Right lung (tissue), 10 donors: ENCODE results near the gene PANK2. TPM values are rescaled to one million over a fixed set of nuclear protein-coding genes. Genes with fewer than 3 reads are reported as not detected.
"Not testable (repeated sequence)": the region's sequence is repeated elsewhere in the genome, so short reads cannot be mapped to it uniquely, and the experiment has no call there.

ENCODE experiments used
- DNase-seq, 2 donors: peaks; one replicate each; pipeline ENCODE4 v3.0.0-alpha.2; 2013
- long read RNA-seq, 8 donors: transcript quantifications; one replicate each; lab custom pipeline, GENCODE V29; 2026
- polyA plus RNA-seq, 5 donors: library from polyadenylated mRNA; unstranded; fragments of 120-200 nt; gene quantifications; one replicate each; pipeline versions ENCODE4 v1.2.1 to v1.2.3, GENCODE V29; 2013; ENCODE audit warnings: inconsistent platforms in 1 of 5, low replicate concordance in 1 of 5; ENCODE audit not compliant: insufficient read length in 5 of 5, insufficient read depth in 1 of 5

PANK2 gene
- 10 to 100 TPM; 32.8 to 38.6 (median 37.0) TPM for polyA plus RNA-seq
- long read RNA-seq, donor 1, transcript PANK2-210 (1 exons, 661 nt), result major isoform, 15 of 29 reads
- long read RNA-seq, donor 1, transcript PANK2-202 (7 exons, 1,843 nt), result minor isoform, 10 of 29 reads
- long read RNA-seq, donor 1, partial matches to known transcripts, result 0 of 29 reads
- long read RNA-seq, donor 1, other reads (novel, unspliced or antisense), result 0 of 29 reads
- long read RNA-seq, donor 2, full-length matches to known transcripts, result 22 of 22 reads
- long read RNA-seq, donor 2, partial matches to known transcripts, result 0 of 22 reads
- long read RNA-seq, donor 2, other reads (novel, unspliced or antisense), result 0 of 22 reads
- long read RNA-seq, donor 3, transcript PANK2-201 (7 exons, 2,280 nt), result minor isoform, 7 of 35 reads
- long read RNA-seq, donor 3, transcript PANK2-210 (1 exons, 661 nt), result major isoform, 18 of 35 reads
- long read RNA-seq, donor 3, partial matches to known transcripts, result 5 of 35 reads
- long read RNA-seq, donor 3, other reads (novel, unspliced or antisense), result 0 of 35 reads
- long read RNA-seq, donor 4, transcript PANK2-210 (1 exons, 661 nt), result major isoform, 11 of 16 reads
- long read RNA-seq, donor 4, partial matches to known transcripts, result 0 of 16 reads
- long read RNA-seq, donor 4, other reads (novel, unspliced or antisense), result 0 of 16 reads
- long read RNA-seq, donor 5, transcript PANK2-201 (7 exons, 2,280 nt), result minor isoform, 7 of 52 reads
- long read RNA-seq, donor 5, transcript PANK2-210 (1 exons, 661 nt), result major isoform, 32 of 52 reads
- long read RNA-seq, donor 5, transcript PANK2-202 (7 exons, 1,843 nt), result minor isoform, 5 of 52 reads
- long read RNA-seq, donor 5, partial matches to known transcripts, result 7 of 52 reads
- long read RNA-seq, donor 5, other reads (novel, unspliced or antisense), result 0 of 52 reads
- long read RNA-seq, donor 6, transcript PANK2-210 (1 exons, 661 nt), result major isoform, 22 of 43 reads
- long read RNA-seq, donor 6, transcript PANK2-202 (7 exons, 1,843 nt), result minor isoform, 5 of 43 reads
- long read RNA-seq, donor 6, partial matches to known transcripts, result 5 of 43 reads
- long read RNA-seq, donor 6, other reads (novel, unspliced or antisense), result 7 of 43 reads
- long read RNA-seq, donor 7, transcript PANK2-210 (1 exons, 661 nt), result major isoform, 27 of 49 reads
- long read RNA-seq, donor 7, partial matches to known transcripts, result 0 of 49 reads
- long read RNA-seq, donor 7, other reads (novel, unspliced or antisense), result 17 of 49 reads
- long read RNA-seq, donor 8, partial matches to known transcripts, result 0 of 6 reads
- long read RNA-seq, donor 8, other reads (novel, unspliced or antisense), result 0 of 6 reads

- peak; percentile 99 for DNase-seq
Observed at GRCh38 chr20:3888622-3889488, at the start of gene PANK2. Gene PANK2 (plus strand): TSS chr20:3889387.

DNA sequence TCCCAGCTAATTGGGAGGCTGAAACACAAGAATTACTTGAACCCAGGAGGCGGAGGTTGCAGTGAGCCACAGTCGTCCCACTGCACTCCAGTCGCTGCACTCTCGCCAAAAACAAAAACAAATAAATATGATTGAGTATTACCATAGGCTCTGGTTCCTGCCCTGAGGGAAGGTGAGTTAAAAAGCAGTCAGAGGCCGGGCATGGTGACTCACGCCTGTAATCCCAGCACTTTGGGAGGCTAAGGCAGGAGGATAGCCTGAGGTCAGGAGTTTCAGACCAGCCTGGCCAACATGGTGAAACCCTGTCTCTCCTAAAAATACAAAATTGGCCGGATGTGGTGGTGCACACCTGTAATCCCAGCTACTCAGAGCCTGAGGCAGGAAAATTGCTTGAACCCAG lies 49.0 kb upstream of the PANK2 start:
- DNase-seq, result not testable (repeated sequence)

GRCh38 chr20:3842348-3842930 lies 46.7 kb upstream of the PANK2 start:
- no peak for DNase-seq

DNA sequence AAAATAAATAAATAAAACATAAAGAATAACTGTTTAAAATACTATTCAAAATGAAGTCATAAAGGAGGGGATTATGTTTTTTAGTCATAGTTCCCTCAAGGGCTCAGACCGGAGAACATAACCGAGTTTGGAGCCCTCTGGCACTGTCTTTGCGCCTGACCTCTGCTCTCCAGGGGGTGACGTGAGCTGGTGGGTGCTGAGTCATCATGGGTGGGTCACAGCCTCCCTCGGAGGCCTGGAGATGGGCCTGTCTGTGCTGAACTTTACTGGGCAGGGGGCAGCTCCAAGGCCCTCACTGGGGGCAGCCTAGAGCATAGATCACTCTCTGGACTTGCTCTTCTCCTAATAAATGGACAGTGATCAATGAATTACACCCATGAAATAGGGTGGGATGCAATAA lies 45.7 kb upstream of the PANK2 start:
- DNase-seq, result no peak

DNA sequence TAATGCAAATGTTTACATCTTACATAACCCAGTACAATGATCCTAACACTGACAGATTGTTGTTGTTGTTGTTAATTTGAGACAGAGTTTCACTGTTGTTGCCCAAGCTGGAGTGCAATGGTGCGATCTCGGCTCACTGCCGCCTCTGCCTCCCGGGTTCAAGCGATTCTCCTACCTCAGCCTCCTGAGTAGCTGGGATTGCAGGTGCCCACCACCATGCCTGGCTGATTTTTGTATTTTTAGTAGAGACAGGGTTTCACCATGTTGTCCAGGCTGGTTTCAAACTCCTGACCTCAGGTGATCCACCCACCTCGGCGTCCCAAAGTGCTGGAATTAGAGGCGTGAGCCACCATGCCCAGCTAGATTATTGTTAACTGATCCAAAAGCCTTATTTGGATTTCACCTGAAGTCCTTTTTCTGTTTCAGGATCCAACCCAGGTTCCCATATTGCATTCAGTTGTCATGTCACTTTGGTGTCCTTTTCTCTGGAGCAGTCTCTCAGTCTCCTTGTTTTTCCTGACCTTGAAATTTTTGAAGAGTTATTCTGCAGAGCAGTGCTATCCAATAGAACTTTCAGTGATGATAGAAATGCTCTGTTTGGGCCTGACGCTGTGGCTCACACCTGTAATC lies 45.1 kb upstream of the PANK2 start:
- DNase-seq, result not testable (repeated sequence)

DNA sequence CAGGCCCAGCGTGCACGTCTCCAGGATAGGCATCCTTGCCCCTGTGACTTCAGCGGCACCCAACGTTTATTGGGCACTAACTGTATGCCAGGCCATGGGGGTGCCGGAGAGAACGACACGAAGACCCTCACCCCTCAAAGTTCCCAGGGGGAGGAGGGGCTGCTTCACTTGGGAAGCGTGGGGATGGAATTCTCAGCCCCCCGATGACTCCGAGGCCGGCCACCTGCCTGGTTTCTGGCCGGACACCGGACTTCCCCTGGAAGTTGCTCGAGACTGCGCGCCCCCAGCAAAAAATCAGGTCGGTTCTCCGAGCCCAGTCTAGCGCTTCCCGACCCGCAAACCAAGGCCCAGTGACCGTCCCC lies 42.8 kb upstream of the PANK2 start:
- peak in 1 of 2 donors; percentile 18 for DNase-seq

GRCh38 chr20:3846740-3847428 lies 42.3 kb upstream of the PANK2 start, which contains the start of gene MAVS:
Gene MAVS (plus strand): TSS chr20:3846834. CDS start chr20:3854625, 7,791 bp downstream.
- DNase-seq, result peak; percentile 84 to 87

- no peak for DNase-seq
Observed at GRCh38 chr20:3847429-3847940, 41.7 kb upstream of the PANK2 start.

- DNase-seq, result no peak
Observed at GRCh38 chr20:3848565-3848964, 40.6 kb upstream of the PANK2 start.

GRCh38 chr20:3854462-3854871 lies 34.7 kb upstream of the PANK2 start:
- DNase-seq, result no peak

DNA sequence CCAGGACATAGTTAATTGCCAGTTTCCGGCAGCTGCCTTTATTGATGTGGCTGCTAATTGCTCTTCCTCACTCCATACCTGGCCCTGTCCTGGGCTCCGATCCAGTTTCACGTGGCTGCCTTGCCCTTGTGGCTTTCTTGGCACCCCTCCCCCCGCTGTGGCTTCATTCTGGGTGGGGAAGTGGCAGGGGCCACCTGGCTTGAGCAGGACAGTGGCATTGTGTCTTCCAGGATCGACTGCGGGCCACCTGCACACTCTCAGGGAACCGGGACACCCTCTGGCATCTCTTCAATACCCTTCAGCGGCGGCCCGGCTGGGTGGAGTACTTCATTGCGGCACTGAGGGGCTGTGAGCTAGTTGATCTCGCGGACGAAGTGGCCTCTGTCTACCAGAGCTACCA lies 31.8 kb upstream of the PANK2 start:
- no peak for DNase-seq

DNA sequence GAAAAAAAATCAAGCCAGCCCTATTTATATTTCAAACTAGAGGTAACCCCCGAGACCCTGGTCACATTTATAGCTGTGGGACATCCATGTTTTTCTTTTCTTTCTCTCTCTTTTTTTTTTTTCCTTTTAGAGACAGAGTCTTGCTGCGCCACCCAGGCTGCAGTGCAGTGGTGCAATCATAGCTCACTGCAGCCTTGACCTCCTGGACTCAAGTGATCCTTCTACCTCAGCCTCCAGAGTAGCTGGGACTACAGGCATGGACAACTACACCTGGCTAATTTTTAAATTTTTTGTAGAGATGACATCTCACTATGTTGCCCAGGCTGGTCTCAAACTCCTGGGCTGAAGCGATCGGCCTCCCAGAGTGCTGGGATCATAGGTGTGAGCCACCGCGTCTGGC lies 30.5 kb upstream of the PANK2 start:
- DNase-seq, result no peak

DNA sequence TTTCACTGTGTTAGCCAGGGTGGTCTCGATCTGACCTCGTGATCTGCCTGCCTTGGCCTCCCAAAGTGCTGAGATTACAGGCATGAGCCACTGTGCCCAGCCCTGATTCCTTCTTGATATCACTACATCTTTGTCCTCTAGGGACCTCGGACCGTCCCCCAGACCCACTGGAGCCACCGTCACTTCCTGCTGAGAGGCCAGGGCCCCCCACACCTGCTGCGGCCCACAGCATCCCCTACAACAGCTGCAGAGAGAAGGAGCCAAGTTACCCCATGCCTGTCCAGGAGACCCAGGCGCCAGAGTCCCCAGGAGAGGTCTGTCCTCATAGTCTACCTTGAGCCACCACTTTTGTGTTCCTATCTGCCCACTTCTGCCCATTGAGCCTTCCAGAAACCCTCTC lies 28.0 kb upstream of the PANK2 start:
- DNase-seq, result no peak

DNA sequence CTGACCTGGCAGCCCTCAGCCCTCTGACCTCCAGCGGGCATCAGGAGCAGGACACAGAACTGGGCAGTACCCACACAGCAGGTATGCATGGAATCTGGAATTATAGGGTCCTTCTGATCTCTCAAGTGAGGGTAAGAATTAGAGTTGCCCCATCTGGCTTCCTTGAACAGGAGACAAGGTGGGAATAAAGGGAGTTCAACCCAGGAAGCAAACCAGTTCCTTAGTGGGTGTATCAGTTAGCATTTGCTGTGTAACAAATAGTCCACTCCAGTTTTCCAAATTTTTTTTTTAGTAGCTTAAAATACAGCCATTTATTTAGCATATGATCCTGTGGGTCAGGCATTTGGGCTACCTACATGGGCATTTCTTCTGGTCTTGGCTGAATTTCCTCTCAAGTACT lies 26.9 kb upstream of the PANK2 start:
- DNase-seq, result no peak

DNA sequence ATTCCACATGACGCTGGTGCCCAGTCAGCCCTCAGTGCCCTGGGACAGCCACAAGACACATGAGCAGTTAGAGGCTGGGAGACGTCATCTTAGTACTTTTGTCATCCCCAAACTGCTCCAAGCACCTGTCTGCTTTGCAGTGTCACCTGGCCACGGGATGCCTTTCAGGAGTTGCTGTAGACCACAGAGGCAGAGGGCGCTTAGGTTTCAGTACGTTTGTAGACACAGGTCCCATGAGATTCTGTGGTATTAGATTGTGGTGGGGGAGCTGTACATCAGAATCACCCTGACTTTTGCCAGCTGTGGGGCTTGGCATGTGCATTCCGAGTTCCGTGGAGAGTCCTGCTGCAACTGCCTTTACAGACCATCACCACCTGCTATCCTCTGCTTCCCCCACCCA lies 25.9 kb upstream of the PANK2 start:
- no peak for DNase-seq

DNA sequence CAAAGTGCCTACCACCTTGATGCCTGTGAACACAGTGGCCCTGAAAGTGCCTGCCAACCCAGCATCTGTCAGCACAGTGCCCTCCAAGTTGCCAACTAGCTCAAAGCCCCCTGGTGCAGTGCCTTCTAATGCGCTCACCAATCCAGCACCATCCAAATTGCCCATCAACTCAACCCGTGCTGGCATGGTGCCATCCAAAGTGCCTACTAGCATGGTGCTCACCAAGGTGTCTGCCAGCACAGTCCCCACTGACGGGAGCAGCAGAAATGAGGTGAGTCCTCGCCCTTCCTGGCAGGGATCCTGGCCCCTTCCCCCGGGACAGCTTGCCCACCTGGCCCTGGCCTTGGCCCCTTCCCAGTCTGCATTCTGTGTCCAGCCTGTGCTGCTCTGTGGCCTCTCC lies 24.7 kb upstream of the PANK2 start:
- DNase-seq, result no peak

GRCh38 chr20:3865152-3865886 lies 23.9 kb upstream of the PANK2 start:
- no peak for DNase-seq

DNA sequence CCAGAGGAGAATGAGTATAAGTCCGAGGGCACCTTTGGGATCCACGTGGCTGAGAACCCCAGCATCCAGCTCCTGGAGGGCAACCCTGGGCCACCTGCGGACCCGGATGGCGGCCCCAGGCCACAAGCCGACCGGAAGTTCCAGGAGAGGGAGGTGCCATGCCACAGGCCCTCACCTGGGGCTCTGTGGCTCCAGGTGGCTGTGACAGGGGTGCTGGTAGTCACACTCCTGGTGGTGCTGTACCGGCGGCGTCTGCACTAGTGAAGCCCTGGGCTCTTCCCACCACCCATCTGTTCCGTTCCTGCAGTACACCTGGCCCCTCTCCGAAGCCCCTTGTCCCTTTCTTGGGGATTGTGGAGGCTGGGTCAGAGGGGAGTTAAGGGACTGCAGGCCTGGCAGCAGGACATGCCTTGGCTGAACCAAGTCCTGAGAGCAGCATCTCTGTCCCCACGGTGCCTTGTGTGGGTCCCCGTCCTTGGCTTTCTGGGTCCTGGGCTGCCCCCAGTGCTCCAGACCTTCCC lies 23.2 kb upstream of the PANK2 start:
- DNase-seq, result no peak
